Measurements from ENCODE around the gene EARS2. TPM values are rescaled to one million over a fixed set of nuclear protein-coding genes. Genes with fewer than 3 reads are reported as not detected.

Gene EARS2
- total RNA-seq, 1 experiment from 2014 or later, result 55.9 TPM

- H3K4me3 Mint-ChIP-seq, result no peak overlapping the region
- peaks cover 3% of the 10 kb centered on the region for H3K36me3 Mint-ChIP-seq
- TF ChIP-seq TP53 (CRISPR knock-in tag; IDR thresholded peaks at IDR 0.05) (no peak), MXD4 (CRISPR knock-in tag; IDR thresholded peaks at IDR 0.05; ENCODE audit: borderline replicate concordance) (no peak)
- TF ChIP-seq, protein P1, sequence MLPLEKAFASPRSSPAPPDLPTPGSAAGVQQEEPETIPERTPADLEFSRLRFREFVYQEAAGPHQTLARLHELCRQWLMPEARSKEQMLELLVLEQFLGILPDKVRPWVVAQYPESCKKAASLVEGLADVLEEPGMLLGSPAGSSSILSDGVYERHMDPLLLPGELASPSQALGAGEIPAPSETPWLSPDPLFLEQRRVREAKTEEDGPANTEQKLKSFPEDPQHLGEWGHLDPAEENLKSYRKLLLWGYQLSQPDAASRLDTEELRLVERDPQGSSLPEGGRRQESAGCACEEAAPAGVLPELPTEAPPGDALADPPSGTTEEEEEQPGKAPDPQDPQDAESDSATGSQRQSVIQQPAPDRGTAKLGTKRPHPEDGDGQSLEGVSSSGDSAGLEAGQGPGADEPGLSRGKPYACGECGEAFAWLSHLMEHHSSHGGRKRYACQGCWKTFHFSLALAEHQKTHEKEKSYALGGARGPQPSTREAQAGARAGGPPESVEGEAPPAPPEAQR (CRISPR knock-in tag; IDR thresholded peaks at IDR 0.05), result no peak
- H3K4me1 Mint-ChIP-seq, result peaks cover 54% of the 10 kb centered on the region
- ChIA-PET POLR2A (no interaction called here), CTCF (interaction anchor here (1.2 kb wide), 1 partner anchor 7 kb away, joined by 3 read pairs; no protein-coding TSS in a partner anchor)
- H3K9me3 Mint-ChIP-seq, result no peaks in the 10 kb centered on the region
- no peaks in the 10 kb centered on the region for H3K27me3 Mint-ChIP-seq (ENCODE audit: low read depth)
- no peak overlapping the region for H3K27ac Mint-ChIP-seq
- DNase-seq (ENCODE audit: low spot score), result no peak
- no peak for ATAC-seq
Observed at GRCh38 chr16:23501291-23501690, 55.9 kb downstream of the EARS2 start.

DNA sequence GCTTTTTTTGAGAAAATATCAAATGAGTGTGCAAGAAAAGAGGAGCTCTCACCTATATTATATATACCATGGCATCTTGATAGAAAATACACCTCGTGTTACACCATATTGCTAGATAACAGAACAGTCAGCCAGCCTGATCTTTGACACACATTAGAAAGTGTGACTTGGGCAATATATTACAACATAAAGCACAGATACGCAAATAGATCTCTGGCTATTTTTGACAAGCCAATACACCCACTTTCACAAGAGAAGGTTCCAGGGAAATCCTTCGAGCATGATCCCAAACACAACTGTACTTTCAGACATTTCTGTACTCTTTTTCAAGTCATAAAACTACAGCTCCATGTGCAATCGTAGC lies 56.3 kb downstream of the EARS2 start:
- no peak overlapping the region for H3K4me3 Mint-ChIP-seq
- TF ChIP-seq JUN (CRISPR knock-in tag; IDR thresholded peaks at IDR 0.05) (no peak), CBFB (CRISPR knock-in tag; IDR thresholded peaks at IDR 0.05; ENCODE audit: low read depth) (no peak), ZNF317 (CRISPR knock-in tag; IDR thresholded peaks at IDR 0.05; ENCODE audit: borderline replicate concordance, low read depth) (no peak), FOXJ3 (CRISPR knock-in tag; IDR thresholded peaks at IDR 0.05; ENCODE audit: borderline replicate concordance) (no peak), FOXK1 (CRISPR knock-in tag; IDR thresholded peaks at IDR 0.05) (no peak), ZNF671 (CRISPR knock-in tag; IDR thresholded peaks at IDR 0.05) (no peak), ERG (CRISPR knock-in tag; IDR thresholded peaks at IDR 0.05) (no peak), GABPB1 (CRISPR knock-in tag; IDR thresholded peaks at IDR 0.05) (no peak)
- ChIA-PET POLR2A (no interaction called here), CTCF (interaction anchor here (1.2 to 1.5 kb wide), 2 partner anchors 8 to 96 kb away, joined by 3 to 7 read pairs; no protein-coding TSS in a partner anchor)
- H3K4me1 Mint-ChIP-seq, result peaks cover 50% of the 10 kb centered on the region
- DNase-seq (ENCODE audit: low spot score), result no peak
- peaks cover 3% of the 10 kb centered on the region for H3K36me3 Mint-ChIP-seq
- no peaks in the 10 kb centered on the region for H3K27me3 Mint-ChIP-seq (ENCODE audit: low read depth)
- no peak overlapping the region for H3K27ac Mint-ChIP-seq
- ATAC-seq, result no peak
- H3K9me3 Mint-ChIP-seq, result no peaks in the 10 kb centered on the region

DNA sequence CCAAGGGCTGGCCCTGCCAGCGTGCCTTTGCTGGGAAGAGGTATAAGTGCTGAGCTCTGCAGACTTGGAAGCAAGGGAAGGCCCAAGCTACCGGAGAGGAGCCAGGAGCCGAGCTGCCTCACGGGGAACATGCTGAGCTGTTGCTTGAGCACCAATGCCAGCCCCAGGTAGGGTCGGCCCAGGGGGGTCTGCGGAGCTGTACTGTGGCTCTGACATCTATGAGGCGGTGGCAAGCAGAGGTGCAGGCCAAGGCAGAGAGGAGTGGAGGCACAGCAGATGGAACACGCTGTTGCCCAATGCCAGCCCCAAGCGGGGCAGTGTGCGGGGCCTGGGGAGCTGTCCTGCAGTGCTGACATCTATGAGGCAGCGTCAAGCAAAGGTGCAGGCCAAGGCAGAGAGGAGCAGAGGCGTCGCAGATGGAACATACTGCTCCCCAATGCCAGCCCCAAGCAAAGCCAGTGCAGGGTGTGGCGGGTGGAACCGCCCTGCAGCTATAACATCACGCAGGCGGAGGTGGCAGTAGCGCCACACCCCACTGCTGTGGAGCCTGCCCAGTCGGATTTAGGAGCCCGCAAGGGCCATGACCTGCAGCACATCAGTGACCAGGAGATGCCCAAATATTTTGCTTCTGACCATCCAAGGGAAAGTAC lies 56.8 kb downstream of the EARS2 start:
- CTCF ChIA-PET, result interaction anchor here (0.5 to 1.5 kb wide), 4 partner anchors 8 to 97 kb away, joined by 3 to 7 read pairs (median 4); no protein-coding TSS in a partner anchor
- Mint-ChIP-seq H3K27ac (peak overlapping the region; percentile 32; the same call in 1 of the 2 replicates), H3K4me1 (peaks cover 46% of the 10 kb centered on the region), H3K36me3 (peaks cover 8% of the 10 kb centered on the region), H3K9me3 (no peaks in the 10 kb centered on the region), H3K27me3 (ENCODE audit: low read depth) (no peaks in the 10 kb centered on the region), H3K4me3 (no peak overlapping the region)
- TF ChIP-seq NFE2L1 (CRISPR knock-in tag; IDR thresholded peaks at IDR 0.05) (no peak), ZNF281 (CRISPR knock-in tag; IDR thresholded peaks at IDR 0.05) (no peak), ZNF121 (CRISPR knock-in tag; IDR thresholded peaks at IDR 0.05) (0 out of 2 replicates have a peak, but pooled peaks have one; percentile 53)
- TF ChIP-seq, protein P2, sequence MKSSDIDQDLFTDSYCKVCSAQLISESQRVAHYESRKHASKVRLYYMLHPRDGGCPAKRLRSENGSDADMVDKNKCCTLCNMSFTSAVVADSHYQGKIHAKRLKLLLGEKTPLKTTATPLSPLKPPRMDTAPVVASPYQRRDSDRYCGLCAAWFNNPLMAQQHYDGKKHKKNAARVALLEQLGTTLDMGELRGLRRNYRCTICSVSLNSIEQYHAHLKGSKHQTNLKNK (CRISPR knock-in tag; IDR thresholded peaks at IDR 0.05), result no peak
- TF ChIP-seq, protein P3, sequence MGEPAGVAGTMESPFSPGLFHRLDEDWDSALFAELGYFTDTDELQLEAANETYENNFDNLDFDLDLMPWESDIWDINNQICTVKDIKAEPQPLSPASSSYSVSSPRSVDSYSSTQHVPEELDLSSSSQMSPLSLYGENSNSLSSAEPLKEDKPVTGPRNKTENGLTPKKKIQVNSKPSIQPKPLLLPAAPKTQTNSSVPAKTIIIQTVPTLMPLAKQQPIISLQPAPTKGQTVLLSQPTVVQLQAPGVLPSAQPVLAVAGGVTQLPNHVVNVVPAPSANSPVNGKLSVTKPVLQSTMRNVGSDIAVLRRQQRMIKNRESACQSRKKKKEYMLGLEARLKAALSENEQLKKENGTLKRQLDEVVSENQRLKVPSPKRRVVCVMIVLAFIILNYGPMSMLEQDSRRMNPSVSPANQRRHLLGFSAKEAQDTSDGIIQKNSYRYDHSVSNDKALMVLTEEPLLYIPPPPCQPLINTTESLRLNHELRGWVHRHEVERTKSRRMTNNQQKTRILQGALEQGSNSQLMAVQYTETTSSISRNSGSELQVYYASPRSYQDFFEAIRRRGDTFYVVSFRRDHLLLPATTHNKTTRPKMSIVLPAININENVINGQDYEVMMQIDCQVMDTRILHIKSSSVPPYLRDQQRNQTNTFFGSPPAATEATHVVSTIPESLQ (CRISPR knock-in tag; IDR thresholded peaks at IDR 0.05), result no peak
- POLR2A ChIA-PET, result no interaction called here
- ATAC-seq (no peak), DNase-seq (ENCODE audit: low spot score) (no peak)

Measured in WTC11 (cell line).